Cortex of kidney (tissue), 1 donor: ENCODE results near the gene PKP1.
"Not testable (repeated sequence)": the region's sequence is repeated elsewhere in the genome, so short reads cannot be mapped to it uniquely, and the experiment has no call there.

ENCODE experiments used
- DNase-seq: peaks from one replicate; lab custom pipeline; 2025; lab: John Stamatoyannopoulos, UW

PKP1 gene

GRCh38 chr1:201282931-201283829 is at the start of gene PKP1:
PKP1 (plus strand) TSS chr1:201283506; CDS start chr1:201283703, 197 bp downstream.
- DNase-seq: no peak

GRCh38 chr1:201239646-201240045 is 43.7 kb upstream of the PKP1 start:
- not testable (repeated sequence) for DNase-seq

GRCh38 chr1:201240171-201240570 is 43.1 kb upstream of the PKP1 start:
- DNase-seq: no peak

- no peak for DNase-seq
These were observed 41.6 kb upstream of the PKP1 start for GRCh38 chr1:201241736-201242135.

- DNase-seq: no peak
These were observed 38.2 kb upstream of the PKP1 start for GRCh38 chr1:201245082-201245481.

- no peak for DNase-seq
These were observed 34.4 kb upstream of the PKP1 start for GRCh38 chr1:201248721-201249559.

GRCh38 chr1:201250326-201251011 is 32.8 kb upstream of the PKP1 start:
- DNase-seq: no peak

GRCh38 chr1:201251411-201251810 is 31.9 kb upstream of the PKP1 start:
- DNase-seq: no peak

GRCh38 chr1:201251851-201252430 is 31.4 kb upstream of the PKP1 start:
- DNase-seq: no peak

GRCh38 chr1:201252944-201253371 is 30.3 kb upstream of the PKP1 start:
- DNase-seq: no peak

GRCh38 chr1:201253411-201253810 is 29.9 kb upstream of the PKP1 start:
- no peak for DNase-seq

- no peak for DNase-seq
These were observed 29.2 kb upstream of the PKP1 start for GRCh38 chr1:201253906-201254624.

GRCh38 chr1:201254625-201255478 is 28.5 kb upstream of the PKP1 start:
- no peak for DNase-seq

- DNase-seq: no peak
These were observed 27.6 kb upstream of the PKP1 start for GRCh38 chr1:201255479-201256362.

- not testable (repeated sequence) for DNase-seq
These were observed 25.2 kb upstream of the PKP1 start for GRCh38 chr1:201258132-201258531.

GRCh38 chr1:201258763-201259230 is 24.5 kb upstream of the PKP1 start:
- DNase-seq: no peak

GRCh38 chr1:201259476-201260235 is 23.6 kb upstream of the PKP1 start:
- DNase-seq: no peak

- no peak for DNase-seq
These were observed 23.1 kb upstream of the PKP1 start for GRCh38 chr1:201260236-201260590.
